Middle frontal gyrus (tissue), 1 donor: ENCODE measurements around the gene CHST11.

Experiments used
- DNase-seq: peaks from one replicate; pipeline ENCODE4 v3.0.0-alpha.2; 2015; ENCODE audit warnings: low spot score; ENCODE audit errors: extremely low spot score

CHST11 gene

GRCh38 chr12:104714369-104714768, 257.6 kb downstream of the CHST11 start:
- DNase-seq = no peak

GRCh38 chr12:104716172-104716571, 259.4 kb downstream of the CHST11 start:
- no peak for DNase-seq

- no peak for DNase-seq
Observed at GRCh38 chr12:104718304-104718929, 261.7 kb downstream of the CHST11 start.

GRCh38 chr12:104719700-104720338, 263.1 kb downstream of the CHST11 start:
- no peak for DNase-seq

GRCh38 chr12:104720339-104721038, 263.7 kb downstream of the CHST11 start:
- no peak for DNase-seq

- no peak for DNase-seq
Observed at GRCh38 chr12:104721039-104721405, 264.3 kb downstream of the CHST11 start.

GRCh38 chr12:104721936-104722335, 265.2 kb downstream of the CHST11 start:
- DNase-seq = no peak

- DNase-seq = no peak
Observed at GRCh38 chr12:104722601-104723534, 266.1 kb downstream of the CHST11 start.

GRCh38 chr12:104723895-104724294, 267.1 kb downstream of the CHST11 start:
- DNase-seq = no peak

- no peak for DNase-seq
Observed at GRCh38 chr12:104724992-104725585, 268.3 kb downstream of the CHST11 start.

GRCh38 chr12:104725610-104726009, 268.9 kb downstream of the CHST11 start:
- no peak for DNase-seq

- DNase-seq = no peak
Observed at GRCh38 chr12:104727726-104728465, 271.1 kb downstream of the CHST11 start.

GRCh38 chr12:104729091-104729490, 272.3 kb downstream of the CHST11 start:
- no peak for DNase-seq

- no peak for DNase-seq
Observed at GRCh38 chr12:104729610-104730446, 273.1 kb downstream of the CHST11 start.

GRCh38 chr12:104730763-104731162, 274.0 kb downstream of the CHST11 start:
- DNase-seq = no peak

GRCh38 chr12:104733717-104734175, 277.0 kb downstream of the CHST11 start:
- no peak for DNase-seq

GRCh38 chr12:104734541-104735095, 277.9 kb downstream of the CHST11 start:
- DNase-seq = no peak

GRCh38 chr12:104735801-104736200, 279.1 kb downstream of the CHST11 start:
- no peak for DNase-seq

GRCh38 chr12:104736307-104736706, 279.6 kb downstream of the CHST11 start:
- no peak for DNase-seq
